NT2/D1 (cell line): ENCODE results near the gene AIRE.

Source experiments
- SUZ12 ChIP-seq: IDR thresholded peaks from 2 replicates; pipeline ENCODE4 v1.6.1; 2011; ENCODE audit not compliant: insufficient read length, insufficient read depth; ENCODE audit errors: extremely low read depth
- YY1 ChIP-seq: IDR thresholded peaks from 2 replicates; pipeline ENCODE4 v1.6.1; 2011; ENCODE audit not compliant: insufficient read length, insufficient read depth
- ZNF274 ChIP-seq: IDR thresholded peaks from 2 replicates; pipeline ENCODE4 v1.6.1; 2011; ENCODE audit warnings: mild to moderate bottlenecking, low read depth, low read length

DNA sequence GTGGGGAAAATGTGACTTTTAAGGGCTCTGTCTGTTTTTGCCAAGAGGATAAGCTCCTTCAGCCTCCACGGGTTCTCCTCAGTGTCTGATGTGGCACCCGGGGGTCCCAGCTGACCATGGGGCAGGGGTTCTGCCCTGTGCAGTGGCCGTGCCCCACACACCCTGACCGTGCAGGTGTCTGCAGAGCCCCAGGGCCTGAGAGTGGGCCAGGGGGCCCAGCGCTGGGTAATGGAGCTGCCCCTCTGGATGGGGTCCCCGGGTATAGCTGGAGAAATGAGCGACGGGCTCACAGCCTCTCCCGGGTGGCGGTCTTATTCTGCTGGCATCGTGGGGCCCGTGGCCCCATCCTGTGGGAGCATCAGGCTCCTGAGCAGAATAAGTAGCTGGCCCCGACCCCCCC, 11.2 kb downstream of the AIRE start:
- TF ChIP-seq SUZ12 = no peak
- TF ChIP-seq ZNF274 = no peak
- no peak for TF ChIP-seq YY1
